ENCODE results near the gene PRRT2.

Gene PRRT2

DNA sequence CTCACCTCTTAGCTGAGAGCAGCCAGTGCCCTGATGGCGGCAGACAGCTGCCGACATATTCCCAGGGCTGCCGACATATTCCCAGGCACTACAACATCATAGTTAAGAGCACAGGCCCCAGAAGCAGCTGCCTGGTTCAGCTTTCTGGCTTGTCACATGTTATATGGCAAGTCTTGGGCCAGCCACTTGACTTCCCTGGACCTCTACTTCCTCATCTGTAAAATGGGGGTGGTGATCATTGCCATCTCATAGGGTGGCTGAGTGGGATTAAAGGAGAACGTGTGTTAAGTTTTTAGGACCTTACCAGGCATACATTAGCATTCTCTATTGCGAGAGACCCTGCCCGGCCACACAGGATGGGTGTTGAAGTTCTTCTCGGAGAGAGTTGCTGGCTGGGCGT is 31.9 kb downstream of the PRRT2 start:
- H3K9me3 ChIP-seq, result no peaks in the 10 kb centered on the region
- no peaks in the 10 kb centered on the region for H3K27me3 ChIP-seq (ENCODE audit: low read depth)
- in situ Hi-C loops (cut with MboI; ENCODE audit: low sequenced_read_pairs), result no loop called here
- no peaks in the 10 kb centered on the region for H3K36me3 ChIP-seq (replicated peaks)
- no peak overlapping the region for H3K4me3 ChIP-seq
- no peaks in the 10 kb centered on the region for H3K4me1 ChIP-seq
- DNase-seq (ENCODE audit: low spot score in 2 of 2), result no peak

GRCh38 chr16:29844575-29845331 is 32.8 kb downstream of the PRRT2 start:
- DNase-seq (ENCODE audit: low spot score in 2 of 2), result no peak

DNA sequence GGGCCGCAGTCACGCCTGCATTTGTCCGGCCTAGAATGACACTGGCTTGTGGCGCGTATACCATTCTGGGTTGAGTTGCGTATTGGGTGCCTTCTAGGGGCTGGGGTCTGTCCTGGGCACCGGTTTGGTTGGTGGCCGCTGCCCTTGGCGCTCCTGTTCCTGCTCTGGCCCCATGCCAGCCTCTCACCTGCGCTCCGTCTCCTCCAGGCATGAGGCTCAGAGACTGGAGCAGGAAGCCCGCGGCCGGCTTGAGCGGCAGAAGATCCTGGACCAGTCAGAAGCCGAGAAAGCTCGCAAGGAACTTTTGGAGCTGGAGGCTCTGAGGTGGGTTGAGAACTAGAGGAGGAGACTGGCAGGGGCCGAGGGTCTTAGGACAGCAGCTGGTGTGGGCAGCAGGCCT is 33.7 kb downstream of the PRRT2 start:
- Histone ChIP-seq H3K27me3 (ENCODE audit: low read depth) (no peaks in the 10 kb centered on the region), H3K9me3 (no peaks in the 10 kb centered on the region), H3K36me3 (replicated peaks) (no peaks in the 10 kb centered on the region), H3K4me3 (no peak overlapping the region), H3K4me1 (no peaks in the 10 kb centered on the region)
- DNase-seq (ENCODE audit: low spot score in 2 of 2), result no peak
- in situ Hi-C loops (cut with MboI; ENCODE audit: low sequenced_read_pairs), result no loop called here

More at GRCh38 chr16:29844575-29845331, 32.8 kb downstream of the PRRT2 start:
- no peaks in the 10 kb centered on the region for H3K9me3 ChIP-seq
- in situ Hi-C loops (cut with MboI; ENCODE audit: low sequenced_read_pairs), result no loop called here
- no peaks in the 10 kb centered on the region for H3K36me3 ChIP-seq (replicated peaks)
- no peaks in the 10 kb centered on the region for H3K27me3 ChIP-seq (ENCODE audit: low read depth)
- no peaks in the 10 kb centered on the region for H3K4me1 ChIP-seq
- no peak overlapping the region for H3K4me3 ChIP-seq

DNA sequence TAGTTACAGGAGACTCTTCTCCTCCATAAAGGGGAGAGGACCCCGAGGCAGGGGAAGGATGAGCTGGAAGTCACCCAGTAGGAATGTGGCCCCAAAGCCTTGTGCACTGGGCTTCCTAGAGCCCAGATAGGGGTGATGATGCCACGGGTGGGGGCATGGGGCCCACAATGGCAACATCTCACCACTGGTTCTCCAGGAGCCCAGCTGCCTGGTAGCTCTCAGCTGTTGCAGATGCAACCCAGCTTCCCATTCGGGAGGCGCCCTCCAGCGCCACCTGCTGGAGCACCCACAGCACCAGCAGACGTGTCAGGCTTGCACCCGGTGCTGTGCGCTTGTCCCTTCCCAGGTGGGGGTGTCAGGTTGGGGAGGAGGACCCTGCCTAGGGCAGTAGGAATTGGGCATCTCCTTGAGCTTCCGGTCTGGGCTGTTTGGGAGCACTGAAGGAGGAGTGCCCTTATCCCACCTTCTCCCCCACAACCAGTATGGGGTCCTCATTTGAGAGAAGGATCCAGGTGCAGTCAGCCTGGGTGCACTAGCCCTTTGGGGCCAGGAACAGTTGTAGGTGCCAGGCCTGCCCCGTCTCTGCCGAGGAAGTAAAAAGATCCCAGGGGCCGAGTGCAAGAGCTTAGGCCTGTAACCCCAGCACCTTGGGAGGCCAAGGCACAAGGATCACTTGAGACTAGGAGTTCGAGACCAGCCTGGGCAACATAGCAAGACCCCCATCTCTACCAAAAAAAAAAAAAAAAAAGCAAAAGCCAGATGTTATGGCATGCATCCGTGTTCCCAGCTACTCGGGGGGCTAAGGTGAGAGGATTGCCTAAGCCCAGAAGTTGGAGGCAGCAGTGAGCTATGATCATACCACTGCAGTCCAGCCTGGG is 36.7 kb downstream of the PRRT2 start:
- Histone ChIP-seq H3K27me3 (ENCODE audit: low read depth) (no peaks in the 10 kb centered on the region), H3K9me3 (no peaks in the 10 kb centered on the region), H3K4me1 (no peaks in the 10 kb centered on the region), H3K4me3 (no peak overlapping the region), H3K36me3 (replicated peaks) (no peaks in the 10 kb centered on the region)
- peak; percentile 21 to 80 for DNase-seq (ENCODE audit: low spot score in 2 of 2)
- in situ Hi-C loops (cut with MboI; ENCODE audit: low sequenced_read_pairs), result no loop called here

GRCh38 chr16:29849505-29849904 is 37.5 kb downstream of the PRRT2 start:
- Histone ChIP-seq H3K4me3 (no peak overlapping the region), H3K9me3 (no peaks in the 10 kb centered on the region), H3K36me3 (replicated peaks) (no peaks in the 10 kb centered on the region), H3K4me1 (no peaks in the 10 kb centered on the region), H3K27me3 (ENCODE audit: low read depth) (no peaks in the 10 kb centered on the region)
- DNase-seq (ENCODE audit: low spot score in 2 of 2), result no peak
- in situ Hi-C loops (cut with MboI; ENCODE audit: low sequenced_read_pairs), result no loop called here

DNA sequence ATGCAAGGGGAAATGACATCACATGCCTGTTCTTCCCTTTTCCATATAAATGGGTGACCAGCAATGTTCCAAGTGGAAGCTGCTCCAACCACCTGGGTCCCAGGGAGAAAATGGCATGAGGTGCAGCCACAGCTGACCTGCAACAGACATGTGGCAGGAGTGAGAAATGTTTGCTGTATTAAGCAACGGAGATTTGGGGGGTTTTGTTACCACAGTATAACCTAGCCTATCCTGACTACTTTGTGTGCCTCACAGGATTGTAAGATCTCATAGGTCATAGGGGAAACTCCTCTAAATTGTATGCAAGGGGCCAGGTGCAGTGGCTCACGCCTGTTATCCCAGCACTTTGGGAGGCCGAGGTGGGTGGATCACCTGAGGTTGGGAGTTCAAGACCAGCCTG is 39.0 kb downstream of the PRRT2 start:
- H3K4me1 ChIP-seq, result no peaks in the 10 kb centered on the region
- no peak for DNase-seq (ENCODE audit: low spot score in 2 of 2)
- no peaks in the 10 kb centered on the region for H3K9me3 ChIP-seq
- no peak overlapping the region for H3K4me3 ChIP-seq
- H3K27me3 ChIP-seq (ENCODE audit: low read depth), result no peaks in the 10 kb centered on the region
- in situ Hi-C loops (cut with MboI; ENCODE audit: low sequenced_read_pairs), result no loop called here
- H3K36me3 ChIP-seq (replicated peaks), result no peaks in the 10 kb centered on the region

DNA sequence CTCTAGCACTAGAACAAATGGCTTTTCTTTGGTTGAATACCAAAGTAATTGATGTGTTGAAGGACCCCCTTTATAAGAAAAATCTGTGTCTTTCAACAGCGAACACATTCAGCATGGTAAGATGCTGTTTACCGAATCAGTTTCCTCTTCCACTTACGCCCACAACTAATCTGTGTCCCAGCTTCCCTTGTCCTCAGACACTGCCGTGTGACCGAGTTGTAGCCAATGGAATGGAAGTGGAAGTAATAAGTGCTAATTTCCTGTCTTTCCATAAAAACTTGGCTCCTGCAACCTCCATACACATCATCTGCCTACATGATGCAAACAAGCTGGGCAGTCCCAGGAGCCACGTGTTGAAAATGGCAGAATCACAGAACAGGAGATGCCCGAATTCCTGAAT is 40.7 kb downstream of the PRRT2 start:
- no peaks in the 10 kb centered on the region for H3K27me3 ChIP-seq (ENCODE audit: low read depth)
- in situ Hi-C loops (cut with MboI; ENCODE audit: low sequenced_read_pairs), result no loop called here
- DNase-seq (ENCODE audit: low spot score in 2 of 2), result no peak
- H3K36me3 ChIP-seq (replicated peaks), result no peaks in the 10 kb centered on the region
- H3K9me3 ChIP-seq, result no peaks in the 10 kb centered on the region
- no peaks in the 10 kb centered on the region for H3K4me1 ChIP-seq
- H3K4me3 ChIP-seq, result no peak overlapping the region

DNA sequence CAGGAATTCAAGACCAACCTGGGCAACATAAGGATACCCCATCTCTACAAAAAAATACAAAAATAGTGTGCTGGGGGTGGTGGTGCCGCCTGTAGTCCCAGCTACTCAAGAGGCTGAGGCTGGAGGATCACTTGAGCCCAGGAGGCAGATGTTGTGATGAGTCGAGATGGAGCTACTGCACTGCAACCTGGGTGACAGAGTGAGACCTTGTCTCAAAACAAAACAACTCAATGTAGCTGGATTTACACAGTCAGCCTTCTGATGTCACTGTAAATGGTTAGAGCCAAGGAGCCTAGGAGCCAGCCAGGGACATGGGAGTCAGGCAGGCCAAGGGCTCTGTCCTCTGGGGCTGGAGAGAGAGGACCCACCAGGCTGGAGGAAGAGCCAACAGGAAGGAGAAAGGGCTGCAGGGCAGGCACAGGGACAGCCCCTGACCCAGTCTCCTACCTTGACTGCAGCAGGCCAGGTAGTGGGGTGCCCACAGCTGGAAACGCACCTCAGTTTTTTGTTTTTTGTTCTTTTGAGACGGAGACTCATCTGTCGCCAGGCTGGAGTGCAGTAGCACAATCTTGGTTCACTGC is 42.6 kb downstream of the PRRT2 start:
- H3K27me3 ChIP-seq (ENCODE audit: low read depth), result no peaks in the 10 kb centered on the region
- H3K4me3 ChIP-seq, result no peak overlapping the region
- no peak for DNase-seq (ENCODE audit: low spot score in 2 of 2)
- H3K4me1 ChIP-seq, result no peaks in the 10 kb centered on the region
- H3K36me3 ChIP-seq (replicated peaks), result peaks cover 12% of the 10 kb centered on the region; the same call in 1 of the 2 replicates
- no peaks in the 10 kb centered on the region for H3K9me3 ChIP-seq
- in situ Hi-C loops (cut with MboI; ENCODE audit: low sequenced_read_pairs), result no loop called here

- in situ Hi-C loops (cut with MboI; ENCODE audit: low sequenced_read_pairs), result no loop called here
- Histone ChIP-seq H3K27me3 (ENCODE audit: low read depth) (no peaks in the 10 kb centered on the region), H3K9me3 (no peaks in the 10 kb centered on the region), H3K4me3 (no peak overlapping the region), H3K36me3 (replicated peaks) (peaks cover 24% of the 10 kb centered on the region), H3K4me1 (no peaks in the 10 kb centered on the region)
- no peak for DNase-seq (ENCODE audit: low spot score in 2 of 2)
Observed at GRCh38 chr16:29857133-29857760, 45.3 kb downstream of the PRRT2 start.

DNA sequence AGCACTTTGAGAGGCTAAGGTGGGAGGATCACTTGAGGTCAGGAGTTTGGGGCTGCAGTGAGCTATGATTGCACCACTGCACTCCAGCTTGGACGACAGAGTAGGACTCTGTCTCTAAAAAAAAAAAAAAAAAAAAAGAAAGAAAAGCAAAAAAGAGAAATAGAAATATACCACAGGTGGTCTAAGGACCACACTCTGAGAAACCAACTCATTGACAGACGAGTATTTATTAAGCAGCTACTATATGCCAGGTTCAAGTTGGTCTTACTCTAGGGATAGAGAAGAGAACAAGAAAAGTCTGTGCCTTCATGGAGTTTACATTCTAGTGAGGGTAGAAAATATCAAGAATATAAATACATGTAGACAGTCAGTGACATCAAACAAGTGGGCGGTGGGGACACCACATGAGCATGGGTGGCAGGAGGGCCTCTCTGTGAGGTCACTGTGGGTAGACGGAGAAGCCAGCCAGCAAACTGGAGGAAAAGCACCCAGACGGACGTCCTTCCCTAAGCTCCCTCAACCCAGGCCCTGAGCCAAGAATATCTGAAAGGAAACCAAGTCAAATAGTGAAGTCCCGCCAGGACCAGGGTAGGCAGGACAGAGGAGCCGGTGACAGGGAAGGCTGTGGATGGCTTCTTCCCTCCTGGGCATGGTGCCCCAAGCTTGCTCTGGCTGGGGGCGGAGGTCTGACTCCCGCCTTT is 46.3 kb downstream of the PRRT2 start:
- no peaks in the 10 kb centered on the region for H3K27me3 ChIP-seq (ENCODE audit: low read depth)
- peaks cover 24% of the 10 kb centered on the region for H3K36me3 ChIP-seq (replicated peaks)
- no peaks in the 10 kb centered on the region for H3K4me1 ChIP-seq
- in situ Hi-C loops (cut with MboI; ENCODE audit: low sequenced_read_pairs), result no loop called here
- DNase-seq (ENCODE audit: low spot score in 2 of 2), result no peak
- H3K9me3 ChIP-seq, result no peaks in the 10 kb centered on the region
- no peak overlapping the region for H3K4me3 ChIP-seq

DNA sequence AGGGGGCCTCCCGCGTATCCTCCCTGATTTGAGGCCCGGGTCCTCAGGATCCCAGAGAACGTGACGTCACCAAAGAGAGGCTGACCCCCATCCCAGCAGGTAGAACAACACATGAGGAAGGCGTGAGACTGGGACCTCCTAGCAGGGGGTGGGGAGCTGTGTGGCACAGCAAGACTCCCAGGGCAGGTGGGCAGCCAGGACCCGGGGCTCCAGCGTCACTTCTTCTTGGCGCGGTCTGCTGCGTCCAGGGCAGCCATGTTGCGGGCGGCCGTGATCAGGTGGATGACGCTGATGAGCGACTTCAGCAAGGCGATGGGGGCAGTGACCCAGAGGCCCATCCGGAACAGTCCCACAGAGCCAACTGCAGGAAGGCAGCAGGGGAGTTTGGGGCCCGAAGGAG is 47.0 kb downstream of the PRRT2 start:
- in situ Hi-C loops (cut with MboI; ENCODE audit: low sequenced_read_pairs), result no loop called here
- Histone ChIP-seq H3K4me1 (0 out of 2 replicates have a peak, but pooled peaks cover 3% of the 10 kb centered on the region), H3K27me3 (ENCODE audit: low read depth) (no peaks in the 10 kb centered on the region), H3K4me3 (no peak overlapping the region), H3K9me3 (no peaks in the 10 kb centered on the region), H3K36me3 (replicated peaks) (peaks cover 24% of the 10 kb centered on the region)
- no peak for DNase-seq (ENCODE audit: low spot score in 2 of 2)

DNA sequence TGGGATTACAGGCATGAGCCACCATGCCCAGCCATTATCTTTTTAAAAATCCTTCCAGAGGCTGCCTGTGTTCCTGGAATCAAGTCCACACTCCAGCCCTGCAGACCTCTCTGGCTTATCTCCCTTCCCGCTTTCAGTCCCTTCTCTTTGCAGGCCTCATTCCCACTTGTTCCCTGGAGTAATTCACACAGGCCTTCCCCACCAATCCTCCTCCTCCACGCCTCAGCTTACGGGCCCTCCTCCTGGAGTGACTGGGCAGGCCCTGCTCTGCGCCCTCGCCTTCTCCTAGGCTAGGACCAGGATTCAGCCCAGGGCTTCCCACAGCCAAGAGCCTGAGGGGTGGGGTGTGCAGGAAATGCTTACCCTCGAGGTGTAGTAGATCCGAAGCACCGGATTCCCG is 48.2 kb downstream of the PRRT2 start:
- in situ Hi-C loops (cut with MboI; ENCODE audit: low sequenced_read_pairs), result no loop called here

DNA sequence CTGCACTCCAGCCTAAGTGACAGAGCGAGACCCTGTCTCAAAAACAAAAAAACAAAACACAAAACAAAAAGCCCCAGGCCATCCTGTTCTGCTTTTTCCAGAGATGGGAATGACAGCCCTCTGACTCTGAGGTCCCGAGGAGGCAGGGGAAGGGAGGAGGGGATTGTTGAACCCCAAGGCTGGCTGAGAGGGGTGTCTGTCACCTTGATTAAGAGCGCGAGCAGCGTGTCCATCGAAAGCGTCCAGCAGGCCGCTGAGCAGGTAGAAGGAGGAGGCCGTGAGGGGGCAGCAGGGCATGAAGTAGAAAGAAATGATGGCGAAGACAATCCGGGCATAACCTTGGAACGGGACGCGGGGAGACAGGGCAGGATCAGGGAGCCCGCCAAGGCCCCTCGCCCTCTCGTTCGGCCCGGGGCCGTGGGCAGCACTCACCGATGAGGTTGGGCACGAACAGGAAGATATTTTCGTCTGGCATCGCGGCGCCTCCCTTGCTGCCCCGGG is 50.4 kb downstream of the PRRT2 start:
- DNase-seq (ENCODE audit: low spot score in 2 of 2), result peak in 1 of 2 experiments; percentile 34
- in situ Hi-C loops (cut with MboI; ENCODE audit: low sequenced_read_pairs), result no loop called here
- H3K27me3 ChIP-seq (ENCODE audit: low read depth), result no peaks in the 10 kb centered on the region
- peak overlapping the region; percentile 63 for H3K4me3 ChIP-seq
- no peaks in the 10 kb centered on the region for H3K9me3 ChIP-seq
- H3K36me3 ChIP-seq (replicated peaks), result peaks cover 24% of the 10 kb centered on the region
- H3K4me1 ChIP-seq, result 0 out of 2 replicates have a peak, but pooled peaks cover 3% of the 10 kb centered on the region

More for the DNA sequence above, 48.2 kb downstream of the PRRT2 start:
- DNase-seq (ENCODE audit: low spot score in 2 of 2), result no peak
- Histone ChIP-seq H3K9me3 (no peaks in the 10 kb centered on the region), H3K4me1 (0 out of 2 replicates have a peak, but pooled peaks cover 3% of the 10 kb centered on the region), H3K36me3 (replicated peaks) (peaks cover 24% of the 10 kb centered on the region), H3K27me3 (ENCODE audit: low read depth) (no peaks in the 10 kb centered on the region), H3K4me3 (no peak overlapping the region)
